ENCODE results near the gene STXBP5. TPM values are rescaled to one million over a fixed set of nuclear protein-coding genes. Genes with fewer than 3 reads are reported as not detected.

The STXBP5 gene
- total RNA-seq, 2 donors from 2014 or later: 56.8 to 72.5 TPM

DNA sequence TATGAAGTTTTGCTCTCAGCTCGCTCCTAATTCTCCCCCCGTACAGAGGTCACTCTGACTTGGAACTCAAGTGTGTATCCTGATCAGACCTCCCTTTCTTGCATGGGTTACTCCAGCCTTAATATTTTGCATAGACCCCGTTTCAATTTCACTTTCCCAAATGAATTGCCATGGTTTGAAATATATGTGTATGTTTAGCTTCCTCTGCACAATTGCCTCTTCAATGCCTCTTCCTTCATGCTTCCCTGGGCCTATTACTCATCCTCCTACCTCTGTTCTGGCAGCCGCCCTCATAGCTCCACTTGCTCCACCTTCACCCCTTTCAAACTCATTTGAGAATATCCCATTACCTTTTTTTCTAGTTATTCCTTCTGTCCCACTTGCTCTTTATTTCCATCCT is 214.3 kb downstream of the STXBP5 start:
- Mint-ChIP-seq H3K36me3 (peaks cover 2% of the 10 kb centered on the region), H3K4me1 (ENCODE audit: low read depth in 2 of 2) (peaks cover 0 to under 1% of the 10 kb centered on the region in 2 donors), H3K4me3 (no peak overlapping the region), H3K27ac (no peak overlapping the region), H3K27me3 (peaks cover 8 to 20% of the 10 kb centered on the region in 2 donors), H3K9me3 (peaks cover 6% of the 10 kb centered on the region)
- DNase-seq (ENCODE audit: low spot score) (no peak), ATAC-seq (no peak)

DNA sequence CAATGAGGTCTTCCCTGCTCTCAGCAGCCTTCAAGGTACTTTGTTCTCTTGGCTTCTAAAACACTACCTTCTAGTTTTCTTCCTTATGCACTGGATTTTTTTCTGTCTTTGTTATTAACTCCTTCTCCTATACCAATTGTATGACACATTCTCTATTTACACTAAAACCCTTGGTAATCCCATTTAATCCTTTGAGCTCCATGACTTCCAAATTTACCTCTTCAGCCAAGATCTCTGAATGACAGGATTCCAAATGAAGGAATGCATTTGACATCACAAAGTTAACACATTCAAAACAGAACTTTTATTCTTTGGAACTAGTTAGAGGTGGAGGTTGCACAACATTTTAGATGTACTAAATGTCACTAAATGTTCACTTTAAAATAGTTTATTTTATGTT is 217.7 kb downstream of the STXBP5 start:
- no peak for DNase-seq (ENCODE audit: low spot score)
- H3K27ac Mint-ChIP-seq: no peak overlapping the region
- H3K9me3 Mint-ChIP-seq: peaks cover 6% of the 10 kb centered on the region
- H3K4me3 Mint-ChIP-seq: no peak overlapping the region
- ATAC-seq: no peak
- peaks cover 8 to 20% of the 10 kb centered on the region in 2 donors for H3K27me3 Mint-ChIP-seq
- H3K36me3 Mint-ChIP-seq: peaks cover 6% of the 10 kb centered on the region
- peaks cover 0 to 4% of the 10 kb centered on the region in 2 donors for H3K4me1 Mint-ChIP-seq (ENCODE audit: low read depth in 2 of 2)

DNA sequence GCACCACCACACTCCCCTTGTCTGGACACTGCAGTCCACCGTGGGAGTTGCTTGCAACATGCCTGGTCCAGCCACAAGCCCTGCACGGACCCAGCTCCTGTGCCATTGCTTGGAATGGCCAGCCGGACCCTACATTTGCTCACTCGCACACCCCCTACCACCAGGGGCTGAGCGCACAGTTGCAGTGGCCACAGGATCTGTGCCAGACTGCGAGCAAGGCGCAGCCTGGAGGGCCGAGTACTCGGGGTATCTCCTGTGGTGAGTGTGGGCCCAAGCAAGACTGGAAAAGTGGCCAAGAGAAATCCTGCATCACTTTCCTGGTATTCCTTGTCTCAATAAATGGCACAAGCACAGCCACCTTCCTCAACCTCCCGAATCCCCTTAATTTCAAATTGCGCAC is 218.9 kb downstream of the STXBP5 start:
- Mint-ChIP-seq H3K4me3 (no peak overlapping the region), H3K27me3 (peaks cover 8 to 11% of the 10 kb centered on the region in 2 donors), H3K4me1 (ENCODE audit: low read depth in 2 of 2) (peaks cover 0 to 4% of the 10 kb centered on the region in 2 donors), H3K27ac (no peak overlapping the region), H3K9me3 (peaks cover 6% of the 10 kb centered on the region), H3K36me3 (peaks cover 6% of the 10 kb centered on the region)
- DNase-seq (ENCODE audit: low spot score) (no peak), ATAC-seq (peak in 1 of 2 donors; percentile 36)

DNA sequence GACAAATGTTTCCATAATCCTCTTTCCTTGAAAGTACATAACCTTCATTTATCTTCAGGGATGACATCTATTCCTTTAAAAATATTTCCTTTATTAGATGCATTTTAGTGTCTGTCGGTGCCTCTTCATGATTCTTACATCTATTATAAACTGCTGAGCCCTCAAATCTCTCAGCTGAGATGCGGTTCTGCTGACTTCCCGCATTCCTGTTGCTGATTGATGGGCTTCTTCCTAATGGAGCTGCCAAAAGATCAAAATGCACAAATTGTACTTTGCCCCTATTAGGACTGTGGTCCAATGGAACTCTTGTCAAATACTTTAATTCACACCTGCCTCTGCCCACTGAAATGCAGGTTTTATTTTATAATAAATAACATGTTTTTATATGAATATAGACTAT is 225.6 kb downstream of the STXBP5 start:
- H3K4me1 Mint-ChIP-seq (ENCODE audit: low read depth in 2 of 2): no peaks in the 10 kb centered on the region
- H3K4me3 Mint-ChIP-seq: no peak overlapping the region
- DNase-seq (ENCODE audit: low spot score) (no peak), ATAC-seq (no peak)
- H3K36me3 Mint-ChIP-seq: no peaks in the 10 kb centered on the region
- H3K27me3 Mint-ChIP-seq: peaks cover 0 to 4% of the 10 kb centered on the region in 2 donors
- no peak overlapping the region for H3K27ac Mint-ChIP-seq
- no peaks in the 10 kb centered on the region for H3K9me3 Mint-ChIP-seq

DNA sequence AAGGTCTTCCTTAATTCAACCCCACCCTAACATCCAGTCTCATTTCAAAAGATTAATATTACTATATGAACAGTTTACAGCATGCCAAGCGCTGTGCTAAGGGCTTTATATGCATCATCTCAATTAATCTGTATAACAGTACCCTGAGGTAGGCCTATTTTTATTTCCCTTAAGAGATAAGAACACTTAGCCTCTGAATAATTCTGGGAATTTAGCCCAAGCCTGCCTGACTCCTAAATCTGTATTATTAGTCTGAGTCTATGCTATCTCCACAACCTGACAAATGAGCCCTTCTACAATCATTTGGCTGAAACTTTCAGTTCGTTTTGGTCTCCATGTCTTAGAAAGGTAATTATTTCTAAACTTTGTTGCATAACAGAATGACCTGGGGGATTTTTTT is 226.6 kb downstream of the STXBP5 start:
- no peak for ATAC-seq
- Mint-ChIP-seq H3K4me1 (ENCODE audit: low read depth in 2 of 2) (no peaks in the 10 kb centered on the region), H3K27ac (no peak overlapping the region), H3K9me3 (no peaks in the 10 kb centered on the region), H3K36me3 (no peaks in the 10 kb centered on the region), H3K4me3 (no peak overlapping the region), H3K27me3 (peaks cover 0 to 4% of the 10 kb centered on the region in 2 donors)
- no peak for DNase-seq (ENCODE audit: low spot score)

DNA sequence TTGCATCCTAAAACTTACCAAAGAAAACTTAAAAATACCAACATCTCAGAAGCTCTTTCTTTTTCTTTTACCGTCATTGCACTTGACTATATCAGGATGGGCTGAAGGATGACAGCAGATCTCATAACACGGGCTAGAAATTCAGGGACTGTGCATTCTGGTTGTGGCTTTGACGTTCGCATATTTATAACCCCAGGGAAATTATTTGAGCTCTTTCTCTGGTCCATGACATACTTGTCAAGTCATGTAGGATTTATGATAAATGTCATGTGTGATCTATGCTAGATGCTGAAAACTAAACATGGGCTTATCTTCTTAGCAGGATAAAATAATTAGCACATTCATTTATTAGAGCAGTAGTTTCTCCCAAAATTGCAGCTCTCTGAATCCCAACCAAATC is 229.9 kb downstream of the STXBP5 start:
- peaks cover 0 to 5% of the 10 kb centered on the region in 2 donors for H3K27me3 Mint-ChIP-seq
- no peaks in the 10 kb centered on the region for H3K9me3 Mint-ChIP-seq
- no peaks in the 10 kb centered on the region for H3K4me1 Mint-ChIP-seq (ENCODE audit: low read depth in 2 of 2)
- no peak overlapping the region for H3K4me3 Mint-ChIP-seq
- ATAC-seq: no peak
- DNase-seq (ENCODE audit: low spot score): no peak
- no peaks in the 10 kb centered on the region for H3K36me3 Mint-ChIP-seq
- H3K27ac Mint-ChIP-seq: no peak overlapping the region

DNA sequence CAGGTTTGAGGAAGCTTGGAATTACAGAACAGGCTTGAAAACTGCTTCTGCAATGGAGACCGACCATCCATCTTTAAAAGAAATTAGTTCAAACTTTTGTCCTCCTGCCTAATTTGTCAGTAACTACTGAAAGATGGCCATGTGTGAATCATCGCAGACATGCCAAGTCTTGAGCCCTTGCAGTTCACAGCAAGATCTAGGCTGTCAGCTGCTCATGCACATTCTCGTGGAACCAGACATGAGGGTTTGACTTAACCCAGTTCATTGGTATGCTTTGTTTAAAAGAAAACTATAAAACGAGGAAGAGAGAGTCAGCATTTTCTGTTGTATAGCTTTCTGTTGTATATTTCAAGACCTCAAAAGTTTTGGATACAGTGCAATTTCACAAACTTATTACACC is 230.3 kb downstream of the STXBP5 start:
- ATAC-seq (no peak), DNase-seq (ENCODE audit: low spot score) (no peak)
- Mint-ChIP-seq H3K4me3 (no peak overlapping the region), H3K4me1 (ENCODE audit: low read depth in 2 of 2) (no peaks in the 10 kb centered on the region), H3K9me3 (no peaks in the 10 kb centered on the region), H3K27ac (no peak overlapping the region), H3K36me3 (no peaks in the 10 kb centered on the region), H3K27me3 (peaks cover 0 to 5% of the 10 kb centered on the region in 2 donors)

DNA sequence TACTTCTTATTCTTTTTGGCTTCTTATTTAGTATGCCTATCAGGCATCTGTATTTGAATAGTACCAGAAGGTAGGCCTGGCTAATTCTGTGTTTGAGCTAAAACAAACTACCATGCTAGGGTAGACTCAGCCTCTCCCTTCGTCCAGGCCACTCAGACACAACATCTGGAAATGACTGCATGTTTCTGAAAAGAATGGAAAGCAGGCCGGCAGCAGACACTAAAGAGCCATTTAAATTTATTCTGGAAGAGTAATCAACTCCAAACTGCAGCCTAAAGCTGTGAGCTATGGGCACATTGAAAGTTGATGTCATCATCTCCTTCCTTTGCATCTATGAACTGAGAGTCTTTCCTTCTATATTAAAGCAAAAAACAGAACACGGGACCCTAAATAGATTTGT is 233.4 kb downstream of the STXBP5 start:
- ATAC-seq (no peak), DNase-seq (ENCODE audit: low spot score) (no peak)
- H3K36me3 Mint-ChIP-seq: no peaks in the 10 kb centered on the region
- H3K27ac Mint-ChIP-seq: no peak overlapping the region
- no peak overlapping the region for H3K4me3 Mint-ChIP-seq
- no peaks in the 10 kb centered on the region for H3K4me1 Mint-ChIP-seq (ENCODE audit: low read depth in 2 of 2)
- peaks cover 3% of the 10 kb centered on the region for H3K9me3 Mint-ChIP-seq
- peaks cover 0 to 5% of the 10 kb centered on the region in 2 donors for H3K27me3 Mint-ChIP-seq

DNA sequence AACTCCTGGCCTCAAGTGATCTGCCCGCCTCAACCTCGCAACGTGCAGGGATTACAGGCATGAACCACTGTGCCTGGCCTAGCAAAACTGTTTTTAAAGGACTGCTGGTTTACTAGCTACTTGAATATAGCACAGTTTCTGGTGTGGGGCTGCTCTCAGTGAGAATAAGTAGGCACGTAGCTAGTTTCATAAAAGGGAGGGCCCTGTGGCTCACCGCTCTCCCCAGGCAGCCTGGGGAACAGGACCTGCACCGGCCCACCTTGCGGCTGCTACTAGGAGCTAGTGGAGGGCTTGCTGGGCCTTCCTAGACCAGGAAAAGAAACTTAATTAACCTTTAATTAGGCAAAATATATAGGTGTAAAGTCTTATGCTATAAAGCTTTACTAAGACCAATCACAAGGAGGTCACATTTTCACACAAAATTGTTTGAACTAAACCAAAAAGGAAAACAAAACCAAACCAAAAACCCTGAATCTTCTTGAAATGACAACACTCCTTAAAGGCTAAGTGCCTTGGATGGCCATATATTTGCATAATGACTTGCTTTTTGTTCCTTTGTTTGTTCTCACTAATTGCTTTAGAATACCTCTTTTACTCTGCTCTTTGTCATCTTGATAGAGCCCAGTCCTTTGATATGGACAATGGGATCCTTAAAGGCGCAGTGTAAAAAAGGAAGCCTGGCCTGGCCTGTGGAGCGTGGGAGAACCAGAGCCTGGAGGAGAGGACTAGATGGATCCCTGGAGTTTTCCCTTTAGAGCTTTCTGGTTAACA is 234.7 kb downstream of the STXBP5 start:
- peaks cover 3% of the 10 kb centered on the region for H3K9me3 Mint-ChIP-seq
- DNase-seq (ENCODE audit: low spot score) (no peak), ATAC-seq (no peak)
- no peaks in the 10 kb centered on the region for H3K4me1 Mint-ChIP-seq (ENCODE audit: low read depth in 2 of 2)
- H3K27ac Mint-ChIP-seq: no peak overlapping the region
- no peak overlapping the region for H3K4me3 Mint-ChIP-seq
- H3K27me3 Mint-ChIP-seq: peaks cover 0 to 3% of the 10 kb centered on the region in 2 donors
- H3K36me3 Mint-ChIP-seq: no peaks in the 10 kb centered on the region

Measured in natural killer cell treated with Interleukin-12 subunit alpha and Interleukin-12 subunit beta and Interleukin-15 and Interleukin-18, amount 100 ng/mL, for 72 hours (primary cell).